T-helper 2 cell treated with Interferon-gamma antibody and Interleukin-4, amounts not matched to agents 100 ng/mL and 5 ng/mL, for 36 hours (primary cell): ENCODE results near the gene TLX1. TPM values are rescaled to one million over a fixed set of nuclear protein-coding genes. Genes with fewer than 3 reads are reported as not detected.

Experiments used
- total RNA-seq: library from RNA; stranded (reverse); gene quantifications from 2 replicates; pipeline ENCODE4 v1.2.3, GENCODE V29; 2022

Gene TLX1
- total RNA-seq, 1 donor from 2014 or later: not detected

Other genes starting within 250 kb of the TLX1 start
- gene SLF2, start 218.3 kb upstream of the TLX1 start, total RNA-seq: 41.3 TPM in 2 replicates
- gene SEMA4G, start 161.8 kb upstream of the TLX1 start, total RNA-seq: 0.45 and 1.0 TPM in 2 replicates
- gene MRPL43, start 143.8 kb upstream of the TLX1 start, total RNA-seq: 47.9 and 48.2 TPM in 2 replicates
- gene TWNK, start 143.8 kb upstream of the TLX1 start, total RNA-seq: 14.8 and 15.3 TPM in 2 replicates
- gene LZTS2, start 131.5 kb upstream of the TLX1 start, total RNA-seq: 15.9 and 16.4 TPM in 2 replicates
- gene PDZD7, start 100.2 kb upstream of the TLX1 start, total RNA-seq: 0.64 and 0.77 TPM in 2 replicates
- gene SFXN3, start 100.1 kb upstream of the TLX1 start, total RNA-seq: 27.8 and 29.2 TPM in 2 replicates
- gene KAZALD1, start 69.3 kb upstream of the TLX1 start, total RNA-seq: 0.36 and 0.77 TPM in 2 replicates
- gene LBX1, start 98.2 kb downstream of the TLX1 start, total RNA-seq: not detected in 2 replicates
- 13.7 and 16.0 TPM in 2 replicates for gene BTRC, start 222.9 kb downstream of the TLX1 start, total RNA-seq